Caco-2 (cell line): Measurements from ENCODE around the gene SBF2. TPM values are rescaled to one million over a fixed set of nuclear protein-coding genes. Genes with fewer than 3 reads are reported as not detected.

ENCODE experiments used
- BruUV-seq: library from RNA; stranded (reverse); fragments of 400-500 nt; replicated peaks from 2 replicates; lab custom pipeline; 2021; lab: Mats Ljungman, UMichigan
- CTCF ChIA-PET: fragments of 300-600 bp; sonication (Branson Sonifier 250); formaldehyde crosslinking; loops from one replicate; lab custom pipeline; 2022; ENCODE audit warnings: antibody characterized with exemption; lab: Charles Lee
- POLR2A ChIA-PET: fragments of 300-600 bp; sonication (Branson Sonifier 250); formaldehyde crosslinking; loops from one replicate; lab custom pipeline; 2022; ENCODE audit warnings: antibody characterized with exemption; lab: Charles Lee
- DNase-seq, 2 experiments: peaks; one replicate each; pipeline versions ENCODE4 v3.0.0 to v3.0.0-alpha.2; 2020 to 2022
- H3K27me3 ChIP-seq: replicated peaks from 2 replicates; pipeline ENCODE4 v1.6.0; 2011; ENCODE audit warnings: low read length; ENCODE audit not compliant: control insufficient read depth, insufficient read depth
- H3K36me3 ChIP-seq: 2 replicates; pipeline ENCODE4 v1.5.1; 2011; ENCODE audit warnings: low read length; ENCODE audit not compliant: control insufficient read depth, insufficient read depth
- H3K4me1 ChIP-seq: fragments of 250-450 bp; sonication (Bioruptor Pico); 2 replicates; pipeline ENCODE4 v1.5.1; 2020; ENCODE audit warnings: mild to moderate bottlenecking
- H3K4me3 ChIP-seq: 2 replicates; pipeline ENCODE4 v1.5.1; 2011; ENCODE audit warnings: low read depth, mild to moderate bottlenecking, control low read depth, low read length
- H3K9me3 ChIP-seq: fragments of 250-450 bp; sonication (Bioruptor Pico); 2 replicates; pipeline ENCODE4 v1.5.1; 2020; ENCODE audit warnings: mild to moderate bottlenecking, moderate library complexity
- H3K27ac Mint-ChIP-seq: one replicate; pipeline ENCODE4 v1.8.0; 2022; ENCODE audit warnings: mixed read lengths; ENCODE audit not compliant: unreplicated experiment
- H3K27me3 Mint-ChIP-seq: one replicate; pipeline ENCODE4 v1.8.0; 2022; ENCODE audit warnings: mixed read lengths; ENCODE audit not compliant: insufficient read depth, unreplicated experiment
- H3K36me3 Mint-ChIP-seq: one replicate; pipeline ENCODE4 v1.8.0; 2022; ENCODE audit warnings: mild to moderate bottlenecking, mixed read lengths; ENCODE audit not compliant: insufficient read depth, unreplicated experiment
- H3K4me1 Mint-ChIP-seq: one replicate; pipeline ENCODE4 v1.8.0; 2022; ENCODE audit warnings: low read depth, mixed read lengths; ENCODE audit not compliant: unreplicated experiment
- H3K4me3 Mint-ChIP-seq: one replicate; pipeline ENCODE4 v1.8.0; 2022; ENCODE audit warnings: mild to moderate bottlenecking, moderate library complexity, mixed read lengths; ENCODE audit not compliant: unreplicated experiment
- H3K9me3 Mint-ChIP-seq: one replicate; pipeline ENCODE4 v1.8.0; 2022; ENCODE audit warnings: mixed read lengths; ENCODE audit not compliant: unreplicated experiment
- intact Hi-C: fragments of 100-400 bp; cut with micrococcal nuclease; formaldehyde crosslinking; loops from one replicate; pipeline ENCODE4 v1.10.0; 2022; ENCODE audit not compliant: unreplicated experiment
- total RNA-seq: library from RNA; stranded (reverse); gene quantifications from 2 replicates; pipeline ENCODE4 v1.2.3, GENCODE V29; 2022
- TF ChIP-seq, protein P1 (sequence below), 2 experiments: fragments of 200-600 bp in 1 of 2; IDR thresholded peaks; 1 replicate in 1 of 2; 2 replicates in 1 of 2; pipeline versions ENCODE4 v1.5.1 to v1.8.0; 2011 to 2022; ENCODE audit warnings: antibody characterized with exemption in 1 of 2, control low read depth in 1 of 2, inconsistent platforms in 1 of 2, low read depth in 1 of 2, low read length in 1 of 2, mild to moderate bottlenecking in 1 of 2, moderate library complexity in 1 of 2; ENCODE audit not compliant: insufficient read depth in 1 of 2, severe bottlenecking in 1 of 2, unreplicated experiment in 1 of 2

The SBF2 gene
- total RNA-seq, 1 experiment from 2014 or later, result 72.2 TPM

DNA sequence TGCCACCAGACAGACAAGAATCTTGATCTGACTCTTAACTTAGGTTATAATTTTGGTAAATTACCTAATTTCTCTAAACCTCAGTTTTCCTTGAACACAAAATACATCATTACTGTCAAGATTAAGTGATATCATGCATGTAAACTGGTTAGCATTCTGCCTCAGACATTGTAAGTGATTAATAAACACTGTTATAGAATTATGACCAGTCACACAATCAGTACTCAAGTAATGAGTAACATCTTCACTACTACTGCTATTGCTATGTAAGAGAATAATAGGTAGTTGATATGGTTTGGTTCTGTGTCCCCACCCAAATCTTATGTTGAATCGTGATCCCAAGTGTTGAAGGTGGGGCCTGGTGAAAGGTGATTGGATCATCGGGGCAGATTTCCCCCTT lies 218.9 kb downstream of the SBF2 start:
- intact Hi-C loops, result loop anchor here (10.0 kb wide), 1 partner anchor 210 kb away; no protein-coding TSS in a partner anchor
- CTCF ChIA-PET, result no interaction called here

DNA sequence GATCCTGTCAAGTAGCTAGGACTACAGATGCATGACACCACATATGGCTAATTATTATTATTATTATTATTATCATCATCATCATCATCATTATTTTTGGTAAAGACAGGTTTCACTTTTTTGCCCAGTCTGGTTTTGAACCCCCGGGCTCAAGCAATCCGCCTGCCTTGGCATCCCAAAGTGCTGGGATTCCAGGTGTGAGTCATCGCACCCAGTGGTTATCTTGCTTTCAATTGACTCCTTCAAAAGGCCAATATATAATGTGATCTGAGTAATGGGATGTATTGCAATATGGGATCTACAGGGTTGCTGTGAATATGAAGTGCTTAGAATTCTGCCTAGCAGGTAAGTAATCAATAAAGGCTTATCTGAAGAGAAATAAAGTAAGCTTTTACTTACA lies 221.2 kb downstream of the SBF2 start:
- POLR2A ChIA-PET, result no interaction called here

More for the DNA sequence above, 218.9 kb downstream of the SBF2 start:
- Histone ChIP-seq H3K27me3 (no peaks in the 10 kb centered on the region), H3K4me3 (no peak overlapping the region), H3K4me1 (no peaks in the 10 kb centered on the region), H3K36me3 (no peaks in the 10 kb centered on the region), H3K9me3 (peaks cover 12% of the 10 kb centered on the region)
- POLR2A ChIA-PET, result no interaction called here
- Mint-ChIP-seq H3K27ac (peak overlapping the region; percentile 29), H3K9me3 (peaks cover 33% of the 10 kb centered on the region), H3K4me3 (no peak overlapping the region), H3K4me1 (peaks cover 5% of the 10 kb centered on the region), H3K27me3 (no peaks in the 10 kb centered on the region), H3K36me3 (no peaks in the 10 kb centered on the region)
- TF ChIP-seq, protein P1, sequence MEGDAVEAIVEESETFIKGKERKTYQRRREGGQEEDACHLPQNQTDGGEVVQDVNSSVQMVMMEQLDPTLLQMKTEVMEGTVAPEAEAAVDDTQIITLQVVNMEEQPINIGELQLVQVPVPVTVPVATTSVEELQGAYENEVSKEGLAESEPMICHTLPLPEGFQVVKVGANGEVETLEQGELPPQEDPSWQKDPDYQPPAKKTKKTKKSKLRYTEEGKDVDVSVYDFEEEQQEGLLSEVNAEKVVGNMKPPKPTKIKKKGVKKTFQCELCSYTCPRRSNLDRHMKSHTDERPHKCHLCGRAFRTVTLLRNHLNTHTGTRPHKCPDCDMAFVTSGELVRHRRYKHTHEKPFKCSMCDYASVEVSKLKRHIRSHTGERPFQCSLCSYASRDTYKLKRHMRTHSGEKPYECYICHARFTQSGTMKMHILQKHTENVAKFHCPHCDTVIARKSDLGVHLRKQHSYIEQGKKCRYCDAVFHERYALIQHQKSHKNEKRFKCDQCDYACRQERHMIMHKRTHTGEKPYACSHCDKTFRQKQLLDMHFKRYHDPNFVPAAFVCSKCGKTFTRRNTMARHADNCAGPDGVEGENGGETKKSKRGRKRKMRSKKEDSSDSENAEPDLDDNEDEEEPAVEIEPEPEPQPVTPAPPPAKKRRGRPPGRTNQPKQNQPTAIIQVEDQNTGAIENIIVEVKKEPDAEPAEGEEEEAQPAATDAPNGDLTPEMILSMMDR (IDR thresholded peaks at IDR 0.05; ENCODE audit: insufficient read depth in 1 of 2, low read depth in 1 of 2, low read length in 1 of 2, severe bottlenecking in 1 of 2, unreplicated experiment in 1 of 2), result no peak
- DNase-seq, result no peak
- no TSS peak for BruUV-seq

DNA sequence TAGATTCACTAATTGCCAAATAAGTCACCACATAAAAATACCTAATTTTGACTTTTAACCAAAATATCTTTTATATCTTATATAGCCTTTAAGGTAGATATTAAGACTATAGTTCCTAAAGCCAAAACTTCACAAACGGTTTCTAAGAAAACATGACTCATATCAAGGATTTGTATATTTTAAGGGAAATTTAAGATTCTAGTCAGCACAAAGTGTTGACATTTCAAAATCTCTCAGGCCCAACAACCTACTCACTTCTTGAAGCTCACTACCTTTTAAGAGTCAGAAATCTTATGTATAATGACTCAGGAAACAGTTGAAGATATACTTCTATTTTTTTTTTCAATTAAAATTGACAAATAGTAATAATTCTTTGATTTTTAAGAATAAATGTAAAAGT lies 221.9 kb downstream of the SBF2 start:
- H3K27ac Mint-ChIP-seq, result no peak overlapping the region
- ChIA-PET CTCF (no interaction called here), POLR2A (no interaction called here)
- H3K4me3 Mint-ChIP-seq, result no peak overlapping the region
- no peaks in the 10 kb centered on the region for H3K9me3 ChIP-seq
- intact Hi-C loops, result loop anchor here (10.0 kb wide), 1 partner anchor 207 kb away; no protein-coding TSS in a partner anchor
- H3K4me1 Mint-ChIP-seq, result peaks cover 14% of the 10 kb centered on the region
- DNase-seq, result no peak
- BruUV-seq, result no TSS peak
- no peaks in the 10 kb centered on the region for H3K27me3 ChIP-seq
- H3K9me3 Mint-ChIP-seq, result peaks cover 11% of the 10 kb centered on the region
- H3K4me3 ChIP-seq, result no peak overlapping the region
- H3K27me3 Mint-ChIP-seq, result no peaks in the 10 kb centered on the region
- TF ChIP-seq, protein P1 (IDR thresholded peaks at IDR 0.05; ENCODE audit: insufficient read depth in 1 of 2, low read depth in 1 of 2, low read length in 1 of 2, severe bottlenecking in 1 of 2, unreplicated experiment in 1 of 2), result no peak
- H3K4me1 ChIP-seq, result no peaks in the 10 kb centered on the region
- H3K36me3 ChIP-seq, result no peaks in the 10 kb centered on the region
- no peaks in the 10 kb centered on the region for H3K36me3 Mint-ChIP-seq

More for the DNA sequence above, 221.2 kb downstream of the SBF2 start:
- H3K4me1 Mint-ChIP-seq, result peaks cover 7% of the 10 kb centered on the region
- intact Hi-C loops, result loop anchor here (10.0 kb wide), 1 partner anchor 208 kb away; no protein-coding TSS in a partner anchor
- BruUV-seq, result no TSS peak
- H3K9me3 Mint-ChIP-seq, result peaks cover 18% of the 10 kb centered on the region
- no peaks in the 10 kb centered on the region for H3K27me3 ChIP-seq
- H3K36me3 ChIP-seq, result no peaks in the 10 kb centered on the region
- no peak overlapping the region for H3K4me3 Mint-ChIP-seq
- TF ChIP-seq, protein P1 (IDR thresholded peaks at IDR 0.05; ENCODE audit: insufficient read depth in 1 of 2, low read depth in 1 of 2, low read length in 1 of 2, severe bottlenecking in 1 of 2, unreplicated experiment in 1 of 2), result no peak
- CTCF ChIA-PET, result interaction anchor here (0.6 kb wide), 1 partner anchor 232 kb away, joined by 3 read pairs; the partner anchor contains the start of gene ADM
- H3K9me3 ChIP-seq, result no peaks in the 10 kb centered on the region
- DNase-seq, result no peak
- H3K27me3 Mint-ChIP-seq, result no peaks in the 10 kb centered on the region
- no peaks in the 10 kb centered on the region for H3K36me3 Mint-ChIP-seq
- no peaks in the 10 kb centered on the region for H3K4me1 ChIP-seq
- H3K27ac Mint-ChIP-seq, result no peak overlapping the region
- H3K4me3 ChIP-seq, result no peak overlapping the region
